H1 (cell line): ENCODE results near the gene MYO15B. TPM values are rescaled to one million over a fixed set of nuclear protein-coding genes. Genes with fewer than 3 reads are reported as not detected.

Experiments
- CTCF ChIA-PET: fragments of 300-600 bp; sonication (Branson Sonifier 250); formaldehyde crosslinking; loops from one replicate; lab custom pipeline; 2021; ENCODE audit not compliant: partially characterized antibody; lab: Charles Lee
- POLR2A ChIA-PET: fragments of 300-600 bp; sonication (Branson Sonifier 250); formaldehyde crosslinking; loops from one replicate; lab custom pipeline; 2021; ENCODE audit warnings: inconsistent platforms; ENCODE audit not compliant: partially characterized antibody; lab: Charles Lee
- DNase-seq, 2 experiments: peaks; one replicate each; pipeline versions ENCODE4 v3.0.0 to v3.0.0-alpha.2; 2010 to 2022; ENCODE audit warnings: low spot score in 2 of 2, low read depth in 1 of 2, mixed read lengths in 1 of 2
- FAIRE-seq: peaks from 2 replicates; lab custom pipeline; 2011; peaks lifted over from hg19 to GRCh38; lab: Jason Lieb, UNC
- H2AFZ ChIP-seq: 2 replicates; pipeline ENCODE4 v1.8.1; 2012; ENCODE audit warnings: low read length, inconsistent platforms
- H2AK5ac ChIP-seq: 2 replicates; pipeline ENCODE4 v1.6.1; 2013; ENCODE audit warnings: low read depth, low read length
- H2BK120ac ChIP-seq: replicated peaks from 2 replicates; pipeline ENCODE3; 2013; ENCODE audit warnings: low read depth, low read length, inconsistent platforms
- H2BK12ac ChIP-seq: 2 replicates; pipeline ENCODE4 v1.6.1; 2013; ENCODE audit warnings: low read depth, low read length
- H2BK15ac ChIP-seq: 2 replicates; pipeline ENCODE4 v1.6.1; 2013; ENCODE audit warnings: low read length
- H2BK20ac ChIP-seq: 2 replicates; pipeline ENCODE4 v1.6.1; 2013; ENCODE audit warnings: low read length
- H2BK5ac ChIP-seq: 2 replicates; pipeline ENCODE4 v1.6.1; 2013; ENCODE audit warnings: low read depth, low read length
- H3K14ac ChIP-seq: 2 replicates; pipeline ENCODE4 v1.6.1; 2013; ENCODE audit warnings: inconsistent platforms; ENCODE audit not compliant: insufficient read length
- H3K18ac ChIP-seq: 2 replicates; pipeline ENCODE4 v1.6.1; 2013; ENCODE audit warnings: low read length; ENCODE audit errors: extremely low read depth
- H3K23ac ChIP-seq: 2 replicates; pipeline ENCODE4 v1.6.1; 2013; ENCODE audit warnings: inconsistent platforms; ENCODE audit not compliant: insufficient read length
- H3K23me2 ChIP-seq: 2 replicates; pipeline ENCODE4 v1.6.1; 2013; ENCODE audit warnings: low read depth, low read length
- H3K27ac ChIP-seq: 2 replicates; pipeline ENCODE4 v1.6.1; 2011; ENCODE audit warnings: low read depth, low read length, inconsistent platforms
- H3K27me3 ChIP-seq, 4 experiments: replicated peaks in 1 of 4; 1 replicate in 1 of 4; 2 replicates in 3 of 4; pipeline versions ENCODE4 v1.6.1 to v1.8.1; 2011 to 2013; ENCODE audit warnings: low read length in 3 of 4, mild to moderate bottlenecking in 3 of 4, inconsistent platforms in 2 of 4, mixed read lengths in 2 of 4, moderate library complexity in 1 of 4; ENCODE audit not compliant: control insufficient read depth in 3 of 4, insufficient read depth in 3 of 4; ENCODE audit errors: extremely low read depth in 1 of 4
- H3K36me3 ChIP-seq, 4 experiments: 2 replicates each; pipeline versions ENCODE4 v1.6.1 to v1.8.1; 2011 to 2013; ENCODE audit warnings: mild to moderate bottlenecking in 4 of 4, low read length in 3 of 4, moderate library complexity in 2 of 4, control low read depth in 1 of 4, inconsistent platforms in 1 of 4; ENCODE audit not compliant: insufficient read depth in 4 of 4, control insufficient read depth in 2 of 4
- H3K4ac ChIP-seq: replicated peaks from 2 replicates; pipeline ENCODE3; 2013; ENCODE audit warnings: low read length, low read depth, mixed read lengths, inconsistent platforms; ENCODE audit not compliant: insufficient read length
- H3K4me1 ChIP-seq, 4 experiments: replicated peaks in 1 of 4; 1 replicate in 1 of 4; 2 replicates in 3 of 4; pipeline versions ENCODE4 v1.6.1 to v1.8.1; 2011 to 2013; ENCODE audit warnings: low read length in 3 of 4, inconsistent platforms in 2 of 4, mixed read lengths in 1 of 4; ENCODE audit not compliant: insufficient read depth in 4 of 4, control insufficient read depth in 3 of 4
- H3K4me2 ChIP-seq, 2 experiments: 2 replicates each; pipeline versions ENCODE4 v1.6.1 to v1.8.1; 2011 to 2013; ENCODE audit warnings: low read depth in 2 of 2, low read length in 2 of 2, control low read depth in 1 of 2, inconsistent platforms in 1 of 2, mild to moderate bottlenecking in 1 of 2; ENCODE audit not compliant: insufficient read depth in 1 of 2
- H3K4me3 ChIP-seq, 4 experiments: fragments of 200-600, 300-600 bp in 1 of 4; sonication (generic), shearing (Covaris generic), sonication (Bioruptor Twin) in 1 of 4; 2 replicates each; pipeline versions ENCODE4 v1.5.1 to v1.8.1; 2011 to 2016; ENCODE audit warnings: low read length in 4 of 4, low read depth in 3 of 4, control low read depth in 2 of 4, inconsistent platforms in 2 of 4, mild to moderate bottlenecking in 2 of 4, mixed read lengths in 1 of 4, moderate library complexity in 1 of 4; ENCODE audit not compliant: insufficient read depth in 2 of 4; ENCODE audit errors: extremely low read depth in 1 of 4
- H3K56ac ChIP-seq: replicated peaks from 2 replicates; pipeline ENCODE3; 2013; ENCODE audit warnings: low read depth, mild to moderate bottlenecking, mixed read lengths, low read length, inconsistent platforms; ENCODE audit not compliant: insufficient read length
- H3K79me1 ChIP-seq: 2 replicates; pipeline ENCODE4 v1.6.1; 2013; ENCODE audit warnings: low read depth, low read length, control low read depth
- H3K79me2 ChIP-seq, 2 experiments: 2 replicates each; pipeline versions ENCODE4 v1.6.1 to v1.8.1; 2012 to 2013; ENCODE audit warnings: low read length in 2 of 2, mild to moderate bottlenecking in 2 of 2, inconsistent platforms in 1 of 2; ENCODE audit not compliant: insufficient read depth in 2 of 2, control insufficient read depth in 1 of 2
- H3K9ac ChIP-seq, 4 experiments: replicated peaks in 1 of 4; 1 replicate in 1 of 4; 2 replicates in 3 of 4; pipeline versions ENCODE4 v1.6.1 to v1.8.1; 2011 to 2013; ENCODE audit warnings: low read depth in 3 of 4, low read length in 3 of 4, control low read depth in 2 of 4, mild to moderate bottlenecking in 2 of 4, moderate library complexity in 2 of 4, inconsistent platforms in 1 of 4; ENCODE audit errors: extremely low read depth in 1 of 4
- H3K9me3 ChIP-seq, 2 experiments: 2 replicates each; pipeline versions ENCODE4 v1.6.1 to v1.8.1; 2012 to 2013; ENCODE audit warnings: mild to moderate bottlenecking in 2 of 2, moderate library complexity in 2 of 2, control low read depth in 1 of 2, inconsistent platforms in 1 of 2, low read depth in 1 of 2, low read length in 1 of 2, mixed read lengths in 1 of 2; ENCODE audit not compliant: insufficient read depth in 2 of 2
- H4K20me1 ChIP-seq, 2 experiments: replicated peaks in 1 of 2; 2 replicates each; pipeline versions ENCODE3 to v1.8.1; 2011 to 2013; ENCODE audit warnings: inconsistent platforms in 2 of 2, low read length in 2 of 2, mild to moderate bottlenecking in 1 of 2; ENCODE audit not compliant: insufficient read depth in 2 of 2, control insufficient read depth in 1 of 2
- H4K5ac ChIP-seq: 2 replicates; pipeline ENCODE4 v1.6.1; 2013; ENCODE audit warnings: low read length, low read depth, mixed read lengths, inconsistent platforms; ENCODE audit not compliant: insufficient read length
- H4K8ac ChIP-seq: 2 replicates; pipeline ENCODE4 v1.8.0; 2013; ENCODE audit warnings: mild to moderate bottlenecking, moderate library complexity, low read length, inconsistent platforms; ENCODE audit not compliant: insufficient read depth; ENCODE audit errors: extremely low read depth
- H4K91ac ChIP-seq: replicated peaks from 2 replicates; pipeline ENCODE3; 2013; ENCODE audit warnings: low read length, mixed read lengths, inconsistent platforms; ENCODE audit not compliant: insufficient read length
- CBX8 ChIP-seq: fragments of 300-800, 300-1000 bp; sonication (generic); IDR thresholded peaks from 2 replicates; pipeline ENCODE4 v1.7.1; 2016; ENCODE audit warnings: low read depth, low read length, borderline replicate concordance
- CREB1 ChIP-seq: IDR thresholded peaks from 2 replicates; pipeline ENCODE4 v1.6.1; 2012; ENCODE audit warnings: inconsistent platforms
- CTBP2 ChIP-seq: IDR thresholded peaks from 2 replicates; pipeline ENCODE4 v1.7.0; 2011; ENCODE audit warnings: borderline replicate concordance, mild to moderate bottlenecking, moderate library complexity, mixed read lengths, low read length; ENCODE audit not compliant: insufficient read depth, insufficient read length
- EGR1 ChIP-seq: IDR thresholded peaks from 2 replicates; pipeline ENCODE4 v1.6.1; 2011; ENCODE audit warnings: low read depth, low read length, borderline replicate concordance
- EZH2 ChIP-seq: fragments of 200-600 bp; sonication (generic); IDR thresholded peaks from 2 replicates; pipeline ENCODE4 v1.7.1; 2012; ENCODE audit warnings: low read depth, mild to moderate bottlenecking, moderate library complexity, low read length, inconsistent platforms; ENCODE audit not compliant: severe bottlenecking
- FOSL1 ChIP-seq: IDR thresholded peaks from 2 replicates; pipeline ENCODE4 v1.6.1; 2011; ENCODE audit warnings: mild to moderate bottlenecking, low read depth, low read length, moderate library complexity; ENCODE audit not compliant: insufficient read depth
- GABPA ChIP-seq: IDR thresholded peaks from 2 replicates; pipeline ENCODE4 v1.6.1; 2011; ENCODE audit warnings: mild to moderate bottlenecking, low read length, moderate library complexity, borderline replicate concordance; ENCODE audit not compliant: insufficient read depth
- KDM1A ChIP-seq: fragments of 200-600, 300-600 bp; sonication (generic); IDR thresholded peaks from 2 replicates; pipeline ENCODE4 v1.7.1; 2016; ENCODE audit warnings: mild to moderate bottlenecking, low read length, borderline replicate concordance
- POLR2A ChIP-seq, 2 experiments: IDR thresholded peaks; 1 replicate in 1 of 2; 2 replicates in 1 of 2; pipeline ENCODE4 v1.6.1; 2011; ENCODE audit warnings: low read depth in 2 of 2, low read length in 2 of 2, mild to moderate bottlenecking in 2 of 2; ENCODE audit errors: control extremely low read depth in 1 of 2
- RBBP5 ChIP-seq: IDR thresholded peaks from 2 replicates; pipeline ENCODE4 v1.7.1; 2012; ENCODE audit warnings: low read depth, mild to moderate bottlenecking, inconsistent platforms, low read length, moderate library complexity, borderline replicate concordance
- RFX5 ChIP-seq: IDR thresholded peaks from 2 replicates; pipeline ENCODE4 v1.6.1; 2011; ENCODE audit warnings: low read depth, low read length, improper control_type of control experiment, borderline replicate concordance
- YY1 ChIP-seq: IDR thresholded peaks from 2 replicates; pipeline ENCODE4 v1.6.1; 2011; ENCODE audit warnings: low read depth, mild to moderate bottlenecking, low read length
- WGBS, 2 experiments: shearing (Covaris generic) in 1 of 2; methylation state at CpG; one replicate each; pipeline versions ENCODE4 v1.1.6 to v1.1.7; 2013 to 2015; ENCODE audit warnings: low lambda C conversion rate in 2 of 2, mixed read lengths in 2 of 2, inconsistent platforms in 1 of 2, low coverage in 1 of 2, missing lambda C conversion rate in 1 of 2; ENCODE audit not compliant: insufficient replicate concordance in 2 of 2, insufficient coverage in 1 of 2, insufficient read length in 1 of 2; ENCODE audit errors: extremely low coverage in 1 of 2, missing lambda C conversion rate in 1 of 2; 5-methylcytosine and 5-hydroxymethylcytosine counted together
- polyA plus RNA-seq, 7 experiments: library from polyadenylated mRNA; depleted of rRNA in 3 of 7; stranded (reverse) in 5 of 7; unstranded in 2 of 7; fragments of >200 nt in 5 of 7; fragments of 200-250 nt in 2 of 7; gene quantifications; 1 replicate in 5 of 7; 2 replicates in 1 of 7; 4 replicates in 1 of 7; pipeline versions ENCODE4 v1.2.1 to v1.2.3, GENCODE V29; 2011 to 2013; ENCODE audit warnings: missing spikeins in 2 of 7, mixed read lengths in 2 of 7
- total RNA-seq: library from RNA; stranded (reverse); fragmentation: NEBNext Ultra II Directional; extraction: Animal tissue kit (Norgen Biotek cat#: 25700); gene quantifications from 2 replicates; pipeline ENCODE4 v1.2.1, GENCODE V29; 2021
- TF ChIP-seq, protein P1 (sequence below): IDR thresholded peaks from 2 replicates; pipeline ENCODE4 v1.6.1; 2012; ENCODE audit warnings: inconsistent platforms

MYO15B gene
- total and polyA plus RNA-seq, 2 of the 8 experiments (the other 6 are each of a cell fraction or from before 2014, with no cell fraction given): 7.1 to 11.2 TPM

- FAIRE-seq (no peak), DNase-seq (no peak)
- CTCF ChIA-PET: interaction anchor here (1.5 kb wide), 1 partner anchor 33 kb away, joined by 3 read pairs; no protein-coding TSS in a partner anchor
- no peak overlapping the region for H2BK5ac ChIP-seq
- H3K14ac ChIP-seq: no peak overlapping the region
- H3K18ac ChIP-seq: no peak overlapping the region
- H2AFZ ChIP-seq: no peak overlapping the region
- no peaks in the 10 kb centered on the region for H3K9me3 ChIP-seq
- H3K79me2 ChIP-seq: no peaks in the 10 kb centered on the region
- H4K8ac ChIP-seq: no peak overlapping the region
- no peaks in the 10 kb centered on the region for H3K27me3 ChIP-seq
- peaks cover 0 to 4% (median 0%) of the 10 kb centered on the region in 4 experiments; a peak in 1 of 7 replicates for H3K4me1 ChIP-seq
- H3K23me2 ChIP-seq: no peaks in the 10 kb centered on the region
- POLR2A ChIA-PET: no interaction called here
- H2BK15ac ChIP-seq: no peak overlapping the region
- no peak overlapping the region for H3K4me2 ChIP-seq
- peaks cover 3 to 15% (median 10%) of the 10 kb centered on the region in 4 experiments for H3K36me3 ChIP-seq
- H3K9ac ChIP-seq: no peak overlapping the region
- H3K4ac ChIP-seq: no peak overlapping the region
- no peak overlapping the region for H2BK120ac ChIP-seq
- peaks cover 0 to 10% of the 10 kb centered on the region in 2 experiments for H4K20me1 ChIP-seq
- H3K56ac ChIP-seq: no peak overlapping the region
- no peak overlapping the region for H2AK5ac ChIP-seq
- no peak overlapping the region for H3K23ac ChIP-seq
- H3K27ac ChIP-seq: no peak overlapping the region
- H4K91ac ChIP-seq: no peak overlapping the region
- 90% methylated on average over 24 of the region's 28 CpGs; no CpG with 5 or more reads in 1 of the 2 experiments for WGBS, 2 experiments
- no peaks in the 10 kb centered on the region for H3K79me1 ChIP-seq
- no peak overlapping the region for H2BK20ac ChIP-seq
- no peak overlapping the region for H3K4me3 ChIP-seq
- H2BK12ac ChIP-seq: no peak overlapping the region
- H4K5ac ChIP-seq: no peak overlapping the region
- TF ChIP-seq GABPA: no peak
- no peak for TF ChIP-seq FOSL1
- TF ChIP-seq, protein P1, sequence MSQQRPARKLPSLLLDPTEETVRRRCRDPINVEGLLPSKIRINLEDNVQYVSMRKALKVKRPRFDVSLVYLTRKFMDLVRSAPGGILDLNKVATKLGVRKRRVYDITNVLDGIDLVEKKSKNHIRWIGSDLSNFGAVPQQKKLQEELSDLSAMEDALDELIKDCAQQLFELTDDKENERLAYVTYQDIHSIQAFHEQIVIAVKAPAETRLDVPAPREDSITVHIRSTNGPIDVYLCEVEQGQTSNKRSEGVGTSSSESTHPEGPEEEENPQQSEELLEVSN: no peak
- TF ChIP-seq POLR2A (IDR thresholded peaks at IDR 0.05; ENCODE audit: control extremely low read depth in 1 of 2, low read depth in 2 of 2, low read length in 2 of 2): no peak
- TF ChIP-seq EGR1: no peak
- no peak for TF ChIP-seq CTBP2
- TF ChIP-seq EZH2: no peak
- TF ChIP-seq CBX8: no peak
- TF ChIP-seq YY1: no peak
- no peak for TF ChIP-seq RBBP5
- no peak for TF ChIP-seq CREB1
- no peak for TF ChIP-seq RFX5
- TF ChIP-seq KDM1A: no peak
These were observed 24.4 kb upstream of the MYO15B start for GRCh38 chr17:75563063-75563758.
